WERI-Rb-1 (cell line): Measurements from ENCODE around the gene TTC28.

ENCODE experiments used
- DNase-seq: peaks from one replicate; pipeline ENCODE4 v3.0.0-alpha.2; 2020
- H3K27ac ChIP-seq: fragments of 250-450 bp; sonication (Bioruptor Pico); 2 replicates; pipeline ENCODE4 v1.5.1; 2020; ENCODE audit warnings: mild to moderate bottlenecking, moderate library complexity
- H3K27me3 ChIP-seq: fragments of 250-450 bp; sonication (Bioruptor Pico); 2 replicates; pipeline ENCODE4 v1.5.1; 2021; ENCODE audit warnings: mild to moderate bottlenecking, low read depth, moderate library complexity; ENCODE audit not compliant: insufficient read depth, severe bottlenecking
- H3K36me3 ChIP-seq: fragments of 250-450 bp; sonication (Bioruptor Pico); 2 replicates; pipeline ENCODE4 v1.5.1; 2020; ENCODE audit warnings: mild to moderate bottlenecking, moderate library complexity
- H3K4me3 ChIP-seq: 2 replicates; pipeline ENCODE4 v1.5.1; 2011; ENCODE audit warnings: low read depth, mild to moderate bottlenecking, control low read depth, low read length
- H3K9me3 ChIP-seq: fragments of 250-450 bp; sonication (Bioruptor Pico); 2 replicates; pipeline ENCODE4 v1.5.1; 2021; ENCODE audit warnings: mild to moderate bottlenecking, moderate library complexity; ENCODE audit not compliant: severe bottlenecking
- TF ChIP-seq, protein P1 (sequence below): IDR thresholded peaks from 2 replicates; pipeline ENCODE4 v1.5.1; 2011; ENCODE audit warnings: low read depth, mild to moderate bottlenecking, control low read depth, inconsistent platforms, low read length

The TTC28 gene

DNA sequence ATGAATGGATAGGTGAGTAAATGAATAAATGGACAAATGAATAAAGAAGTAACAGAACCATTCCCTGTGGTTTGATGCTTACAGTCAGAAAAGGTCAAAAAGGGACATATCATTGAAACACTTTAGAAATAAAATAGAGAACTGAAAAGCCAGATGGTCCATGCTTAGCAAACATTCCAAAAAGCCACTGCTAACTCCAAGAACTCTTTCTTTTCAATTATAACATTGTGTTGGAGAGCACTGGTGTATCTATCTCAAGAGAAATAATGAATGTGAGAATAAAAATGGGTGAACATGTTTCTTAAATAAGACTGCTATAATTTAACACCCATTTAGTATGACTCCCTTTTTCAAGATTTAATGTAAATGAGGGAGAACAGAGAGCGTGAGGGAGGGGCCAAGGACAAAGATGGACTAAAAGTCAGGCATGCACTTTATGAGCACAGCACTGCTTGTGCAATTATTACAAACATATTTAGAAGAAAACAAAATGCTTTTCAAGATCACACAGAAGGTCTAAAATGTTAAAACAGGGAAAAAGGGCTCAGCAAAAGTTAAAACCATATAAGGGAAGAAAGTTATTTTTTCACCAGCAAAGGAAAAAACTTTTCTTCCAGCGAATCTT, 536.3 kb downstream of the TTC28 start:
- Histone ChIP-seq H3K36me3 (no peaks in the 10 kb centered on the region), H3K27me3 (no peaks in the 10 kb centered on the region), H3K4me3 (no peak overlapping the region), H3K27ac (no peak overlapping the region), H3K9me3 (no peaks in the 10 kb centered on the region)
- TF ChIP-seq, protein P1, sequence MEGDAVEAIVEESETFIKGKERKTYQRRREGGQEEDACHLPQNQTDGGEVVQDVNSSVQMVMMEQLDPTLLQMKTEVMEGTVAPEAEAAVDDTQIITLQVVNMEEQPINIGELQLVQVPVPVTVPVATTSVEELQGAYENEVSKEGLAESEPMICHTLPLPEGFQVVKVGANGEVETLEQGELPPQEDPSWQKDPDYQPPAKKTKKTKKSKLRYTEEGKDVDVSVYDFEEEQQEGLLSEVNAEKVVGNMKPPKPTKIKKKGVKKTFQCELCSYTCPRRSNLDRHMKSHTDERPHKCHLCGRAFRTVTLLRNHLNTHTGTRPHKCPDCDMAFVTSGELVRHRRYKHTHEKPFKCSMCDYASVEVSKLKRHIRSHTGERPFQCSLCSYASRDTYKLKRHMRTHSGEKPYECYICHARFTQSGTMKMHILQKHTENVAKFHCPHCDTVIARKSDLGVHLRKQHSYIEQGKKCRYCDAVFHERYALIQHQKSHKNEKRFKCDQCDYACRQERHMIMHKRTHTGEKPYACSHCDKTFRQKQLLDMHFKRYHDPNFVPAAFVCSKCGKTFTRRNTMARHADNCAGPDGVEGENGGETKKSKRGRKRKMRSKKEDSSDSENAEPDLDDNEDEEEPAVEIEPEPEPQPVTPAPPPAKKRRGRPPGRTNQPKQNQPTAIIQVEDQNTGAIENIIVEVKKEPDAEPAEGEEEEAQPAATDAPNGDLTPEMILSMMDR, result no peak
- no peak for DNase-seq

DNA sequence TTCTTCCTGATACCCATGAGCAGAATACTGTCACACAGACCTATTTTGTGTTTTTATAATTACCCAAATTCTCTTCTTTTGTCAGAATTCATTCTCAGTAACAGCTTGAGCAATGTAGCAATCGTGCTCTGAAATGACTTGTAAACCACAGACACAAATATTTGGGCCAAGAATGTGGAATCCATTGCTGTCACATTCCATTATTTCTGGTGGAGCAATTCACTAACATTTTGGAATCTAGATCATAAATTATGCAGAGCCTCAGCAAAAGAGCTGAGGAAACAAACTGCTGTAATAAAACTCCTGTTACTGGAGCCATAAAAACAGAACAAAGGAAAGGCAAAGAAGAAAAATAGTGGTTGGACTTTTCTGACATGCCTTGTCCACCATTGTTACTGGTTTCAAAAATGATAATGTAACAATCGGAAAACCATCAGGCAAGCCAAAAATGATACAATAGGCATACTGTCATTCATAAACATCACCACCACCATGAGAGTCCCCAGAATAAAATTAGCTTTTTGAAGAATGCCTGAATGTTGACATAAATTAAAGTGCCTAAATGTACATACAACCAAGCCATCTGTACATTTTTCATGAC, 537.2 kb downstream of the TTC28 start:
- no peaks in the 10 kb centered on the region for H3K27me3 ChIP-seq
- no peak for DNase-seq
- H3K27ac ChIP-seq, result no peak overlapping the region
- no peaks in the 10 kb centered on the region for H3K36me3 ChIP-seq
- TF ChIP-seq, protein P1, result no peak
- H3K9me3 ChIP-seq, result no peaks in the 10 kb centered on the region
- H3K4me3 ChIP-seq, result no peak overlapping the region

DNA sequence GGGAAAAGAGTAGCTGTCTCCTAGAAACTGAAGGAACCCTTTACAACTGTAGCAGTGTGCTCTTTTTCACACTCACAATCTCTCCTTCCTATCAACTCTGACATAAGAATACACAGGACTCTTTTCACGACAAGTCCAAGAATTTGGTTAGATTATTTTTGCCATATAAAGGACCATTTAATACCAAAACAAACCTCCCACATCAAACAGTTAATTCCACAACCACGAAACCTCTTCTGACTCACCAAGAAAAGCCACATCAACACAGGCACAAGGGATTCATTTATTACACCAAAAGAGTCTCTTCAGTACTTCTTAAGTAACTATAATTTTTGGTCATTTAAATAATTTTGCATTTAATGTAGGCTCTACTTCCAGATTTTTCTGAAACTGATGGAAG, 538.0 kb downstream of the TTC28 start:
- no peak for DNase-seq
- no peak overlapping the region for H3K27ac ChIP-seq

DNA sequence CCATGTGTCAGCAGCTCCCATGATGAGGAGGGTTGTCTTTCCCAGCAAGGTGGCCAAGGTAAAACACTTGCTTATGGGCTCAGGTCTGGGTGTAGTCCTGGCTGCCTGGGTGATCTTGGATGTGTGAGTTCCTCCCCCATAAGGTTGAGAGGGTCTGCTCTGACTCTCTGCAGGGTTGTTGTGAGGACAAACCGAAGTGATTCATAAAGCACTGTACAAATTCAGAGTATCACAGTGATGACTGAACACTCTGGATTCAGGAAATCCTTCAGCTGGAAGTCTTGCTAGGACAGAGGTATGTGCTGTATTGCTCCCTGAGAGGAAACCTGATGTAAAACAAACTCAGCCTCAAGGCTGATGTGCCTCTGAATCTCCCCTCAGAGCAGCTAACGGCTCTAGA, 539.7 kb downstream of the TTC28 start:
- Histone ChIP-seq H3K9me3 (no peaks in the 10 kb centered on the region), H3K27me3 (no peaks in the 10 kb centered on the region), H3K36me3 (no peaks in the 10 kb centered on the region), H3K4me3 (no peak overlapping the region), H3K27ac (no peak overlapping the region)
- no peak for DNase-seq
- TF ChIP-seq, protein P1, result no peak

More for the DNA sequence above, 538.0 kb downstream of the TTC28 start:
- TF ChIP-seq, protein P1, result no peak
- no peaks in the 10 kb centered on the region for H3K36me3 ChIP-seq
- H3K9me3 ChIP-seq, result no peaks in the 10 kb centered on the region
- no peaks in the 10 kb centered on the region for H3K27me3 ChIP-seq
- H3K4me3 ChIP-seq, result no peak overlapping the region

DNA sequence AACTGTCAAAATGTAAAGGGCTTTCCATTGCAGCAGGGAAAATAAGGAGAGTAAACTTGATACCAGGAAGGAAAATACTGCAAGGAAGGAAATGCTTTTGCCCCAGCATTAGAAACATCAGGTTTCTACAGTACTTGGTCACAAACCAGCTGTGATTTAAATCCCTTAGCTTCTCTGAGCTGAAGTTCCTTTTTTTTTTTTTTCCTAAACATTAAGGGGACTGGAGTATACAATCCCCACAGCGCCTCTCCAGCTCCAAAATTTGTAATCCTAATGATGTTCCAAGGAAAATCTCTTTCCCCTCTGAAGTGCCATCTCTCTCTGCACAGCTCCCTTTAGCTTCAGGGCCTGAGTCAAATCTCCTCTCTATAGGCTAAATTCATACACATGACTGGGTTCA, 540.1 kb downstream of the TTC28 start:
- no peak for DNase-seq
- Histone ChIP-seq H3K9me3 (no peaks in the 10 kb centered on the region), H3K36me3 (no peaks in the 10 kb centered on the region), H3K27me3 (no peaks in the 10 kb centered on the region), H3K27ac (no peak overlapping the region), H3K4me3 (no peak overlapping the region)
- TF ChIP-seq, protein P1, result no peak

DNA sequence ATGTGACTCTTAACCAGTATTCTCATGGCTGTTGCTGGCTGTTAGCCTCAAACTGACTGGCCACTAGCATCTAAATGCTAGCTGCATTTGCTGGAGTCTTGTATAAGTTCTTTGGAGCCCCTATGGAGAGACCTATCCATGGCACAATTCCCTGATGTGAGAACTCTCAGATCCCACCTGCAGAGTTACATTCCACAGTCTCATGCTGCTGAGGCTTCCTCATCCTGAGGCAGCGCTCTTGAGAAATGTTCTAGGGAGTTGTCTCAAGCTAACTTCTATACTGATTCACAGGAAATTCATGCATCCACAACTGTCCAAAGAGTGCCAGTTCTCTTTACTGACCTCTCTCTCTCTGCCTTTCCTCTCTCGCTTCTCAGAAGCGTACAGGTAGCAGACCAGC, 542.6 kb downstream of the TTC28 start:
- Histone ChIP-seq H3K36me3 (no peaks in the 10 kb centered on the region), H3K4me3 (no peak overlapping the region), H3K27ac (no peak overlapping the region), H3K9me3 (no peaks in the 10 kb centered on the region), H3K27me3 (no peaks in the 10 kb centered on the region)
- TF ChIP-seq, protein P1, result no peak
- no peak for DNase-seq
